PFSK-1 (cell line): Measurements from ENCODE around the gene BMI1.

Experiments
- POLR2AphosphoS5 ChIP-seq: IDR thresholded peaks from 2 replicates; pipeline ENCODE4 v1.6.1; 2012; ENCODE audit warnings: low read depth, mild to moderate bottlenecking, control low read depth, low read length, moderate library complexity
- SIN3A ChIP-seq: IDR thresholded peaks from 2 replicates; pipeline ENCODE4 v1.6.1; 2012; ENCODE audit warnings: mild to moderate bottlenecking, low read length, moderate library complexity, borderline replicate concordance; ENCODE audit not compliant: insufficient read depth
- TAF1 ChIP-seq: IDR thresholded peaks from 2 replicates; pipeline ENCODE4 v1.6.1; 2012; ENCODE audit warnings: low read length, control low read depth, borderline replicate concordance; ENCODE audit not compliant: insufficient read depth

DNA sequence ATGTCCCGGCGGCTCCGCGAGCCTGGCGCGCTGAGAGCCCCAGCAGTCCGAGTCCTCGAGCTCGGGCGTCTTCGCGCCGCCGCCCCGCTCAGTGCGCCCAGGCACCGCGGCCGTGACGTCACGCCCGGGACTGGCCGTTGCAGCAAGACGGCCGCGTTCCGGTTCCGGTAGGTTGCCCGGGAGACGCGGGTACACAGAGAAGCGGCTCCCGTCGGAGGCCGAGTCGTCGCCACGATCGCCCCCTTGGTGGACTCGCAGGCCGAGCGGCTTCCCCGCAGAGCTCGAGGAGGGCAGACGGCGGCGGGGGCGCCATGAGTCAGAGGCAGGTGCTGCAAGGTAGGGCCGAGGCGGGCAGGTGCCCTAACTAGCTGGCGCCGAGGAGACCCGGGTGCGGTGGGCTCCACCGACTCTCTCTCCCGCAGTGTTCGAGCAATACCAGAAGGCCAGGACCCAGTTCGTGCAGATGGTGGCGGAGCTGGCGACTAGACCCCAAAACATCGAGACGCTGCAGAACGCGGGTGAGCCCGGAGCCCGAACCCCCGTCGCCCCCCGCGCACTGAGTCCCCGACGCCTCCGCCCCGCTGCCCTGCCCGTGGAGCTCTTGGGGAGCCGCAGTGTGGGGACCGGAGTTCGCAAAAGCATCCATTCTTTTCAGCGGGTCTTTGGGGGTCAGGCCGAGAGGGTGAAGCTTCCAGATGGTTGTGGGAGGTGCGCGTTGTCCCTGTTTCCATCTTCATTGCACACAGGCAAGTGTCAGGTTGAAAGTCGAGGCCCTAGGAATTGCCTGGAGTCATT lies 24.6 kb downstream of the BMI1 start, which contains the start of gene SPAG6:
- no peak for TF ChIP-seq POLR2AphosphoS5
- no peak for TF ChIP-seq SIN3A
- TF ChIP-seq TAF1: no peak
